GM21717 (cell line): ENCODE measurements around the gene COMMD7.
"Not testable (repeated sequence)": the region's sequence is repeated elsewhere in the genome, so short reads cannot be mapped to it uniquely, and the experiment has no call there.

Source experiments
- ATAC-seq: cut with Tn5 transposase; IDR thresholded peaks from one replicate; pipeline ENCODE4 v1.9.1; 2021; ENCODE audit warnings: mild to moderate bottlenecking, moderate library complexity; ENCODE audit not compliant: unreplicated experiment

The COMMD7 gene

DNA sequence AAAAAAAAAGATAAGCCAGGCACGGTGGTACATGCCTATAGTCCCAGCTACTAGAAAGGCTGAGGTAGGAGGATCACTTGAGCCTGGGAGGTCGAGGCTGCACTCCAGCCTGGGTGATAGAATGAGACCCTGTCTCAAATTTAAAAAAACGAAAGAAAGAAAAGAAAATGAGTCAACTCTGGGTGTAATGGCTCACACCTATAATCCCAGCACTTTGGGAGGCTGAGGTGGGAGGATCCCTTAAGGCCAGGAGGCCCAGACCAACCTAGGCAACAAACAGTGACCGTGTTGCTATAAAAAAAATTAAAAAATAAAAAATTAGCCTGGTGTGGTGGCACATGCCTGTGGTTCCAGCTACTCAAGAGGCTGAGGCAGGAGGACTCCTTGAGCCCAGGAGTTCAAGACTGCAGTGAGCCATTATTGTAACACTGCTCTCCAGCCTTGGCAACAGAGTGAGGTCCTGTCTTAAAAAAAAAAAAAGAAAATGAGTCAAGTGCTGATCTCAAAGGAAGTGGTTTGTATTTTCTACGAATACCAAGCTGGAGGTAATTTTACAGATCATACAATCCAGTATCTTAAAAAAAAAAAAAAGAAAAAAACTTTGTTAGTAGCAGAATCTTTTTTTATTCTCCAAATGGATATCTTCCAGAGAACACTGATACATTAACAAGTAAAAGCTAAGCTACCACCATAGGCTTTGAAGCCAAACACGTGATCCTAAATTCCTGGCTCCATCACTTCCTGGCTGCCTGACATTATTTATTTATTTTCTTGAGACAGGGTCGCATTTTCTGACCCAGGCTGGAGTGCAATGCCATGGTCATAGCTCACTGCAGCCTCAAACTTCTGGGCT lies 5.7 kb downstream of the COMMD7 start:
- ATAC-seq, result no peak

GRCh38 chr20:32731882-32732266 lies 11.4 kb downstream of the COMMD7 start:
- no peak for ATAC-seq

- not testable (repeated sequence) for ATAC-seq
Measured at GRCh38 chr20:32729334-32729733, 13.9 kb downstream of the COMMD7 start.

- not testable (repeated sequence) for ATAC-seq
Measured at GRCh38 chr20:32728435-32728834, 14.8 kb downstream of the COMMD7 start.

DNA sequence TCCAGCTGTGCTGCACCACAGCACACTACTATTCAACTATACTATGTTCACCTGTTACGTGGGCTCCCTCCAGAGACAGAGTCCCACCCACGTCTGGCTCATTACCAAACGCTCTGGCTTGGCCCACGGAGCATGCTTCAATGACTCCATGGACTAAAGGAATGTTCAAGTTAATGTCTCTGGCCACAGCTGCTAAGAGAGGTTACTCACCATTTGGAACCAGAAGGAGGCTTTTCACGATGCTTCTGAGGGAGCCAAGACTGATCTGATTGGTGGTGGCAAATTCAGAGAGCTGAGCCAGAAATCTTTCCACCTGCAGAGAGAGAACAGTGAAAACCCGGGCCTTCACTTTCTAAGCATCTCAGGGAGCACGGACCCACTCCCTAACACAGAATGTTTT lies 15.6 kb downstream of the COMMD7 start:
- ATAC-seq, result no peak

GRCh38 chr20:32718749-32719348 lies 24.4 kb downstream of the COMMD7 start:
- ATAC-seq, result no peak

DNA sequence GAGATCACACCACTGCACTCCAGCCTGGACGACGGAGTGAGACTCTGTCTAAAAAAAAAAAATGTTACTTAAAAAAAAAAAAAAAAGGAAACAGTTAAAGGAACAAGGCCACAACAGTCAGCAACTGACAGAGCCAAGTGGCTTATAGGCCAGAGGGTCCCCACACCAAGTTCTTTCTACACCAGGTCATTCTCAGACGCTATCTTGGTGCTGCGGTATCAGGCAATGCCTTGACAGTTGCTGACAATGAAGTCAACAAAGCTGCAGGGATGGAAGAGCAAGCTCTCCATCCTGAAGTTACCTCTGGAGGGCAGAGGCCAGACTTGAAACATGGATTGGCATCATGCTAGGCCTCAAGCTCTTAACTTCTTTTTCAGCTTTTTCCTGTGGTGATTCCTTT lies 31.9 kb downstream of the COMMD7 start:
- no peak for ATAC-seq

- no peak for ATAC-seq
Measured at GRCh38 chr20:32709632-32710121, 33.6 kb downstream of the COMMD7 start.

- not testable (repeated sequence) for ATAC-seq
Measured at GRCh38 chr20:32709029-32709631, 34.1 kb downstream of the COMMD7 start.

DNA sequence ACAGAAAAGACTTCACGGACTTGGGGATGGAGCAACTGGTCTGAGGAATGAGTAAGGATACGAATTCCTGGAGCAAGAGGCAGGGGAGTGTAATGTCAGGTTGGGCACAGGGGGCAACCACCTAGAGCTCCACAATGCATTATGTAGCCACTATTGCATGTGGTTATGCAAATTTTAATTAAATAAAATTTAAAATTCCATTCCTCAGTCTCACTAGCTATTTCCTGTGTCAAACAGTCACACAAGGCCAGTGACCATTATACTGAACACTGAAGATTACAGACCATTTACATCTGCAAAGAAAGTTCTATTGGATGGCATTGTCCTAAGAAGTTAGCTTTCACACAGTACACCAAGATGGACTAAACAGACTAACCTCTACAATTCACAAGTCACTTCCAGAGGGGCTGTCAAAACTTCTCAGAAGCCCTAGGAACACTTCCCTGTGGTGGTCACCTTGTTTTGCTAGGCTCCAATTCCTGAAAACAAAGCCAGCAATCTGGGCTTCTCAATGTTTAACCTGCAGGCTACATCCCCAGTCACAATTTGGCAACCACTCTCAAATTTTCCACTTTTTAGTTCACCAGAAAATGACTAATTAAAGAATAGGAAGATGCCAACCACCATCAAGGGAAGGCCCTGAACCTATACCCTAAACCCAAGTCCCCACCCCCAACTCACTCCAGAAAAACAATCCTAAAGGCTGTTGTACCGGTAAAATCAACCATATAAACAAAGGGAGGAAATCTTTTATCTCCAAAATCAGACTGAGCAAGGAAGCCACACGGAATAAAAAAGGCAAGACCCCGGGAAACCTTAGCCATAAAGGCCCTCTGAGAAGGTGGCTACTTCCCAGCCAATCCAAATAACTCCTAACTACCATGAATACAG lies 35.3 kb downstream of the COMMD7 start:
- ATAC-seq, result no peak

DNA sequence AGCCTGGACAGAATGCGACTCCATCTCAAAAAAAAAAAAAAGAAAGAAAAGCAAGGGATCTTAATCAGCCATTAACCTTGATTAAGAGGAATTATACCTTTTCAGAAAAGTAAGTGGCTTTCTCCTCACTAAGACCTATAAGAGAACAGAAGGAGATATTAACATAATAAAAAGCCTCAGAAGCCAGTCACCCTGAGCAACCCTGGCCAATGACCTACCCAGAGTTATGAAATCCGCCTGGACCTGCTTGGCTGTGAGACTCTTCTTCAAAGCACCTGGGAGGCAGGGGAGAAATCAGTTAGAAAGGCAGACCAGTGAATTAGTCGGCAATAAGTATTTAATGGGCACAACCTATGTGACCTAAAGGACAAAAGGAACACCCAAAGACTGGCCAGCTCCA lies 36.8 kb downstream of the COMMD7 start:
- no peak for ATAC-seq

- ATAC-seq, result no peak
Measured at GRCh38 chr20:32702706-32703425, 40.4 kb downstream of the COMMD7 start.

DNA sequence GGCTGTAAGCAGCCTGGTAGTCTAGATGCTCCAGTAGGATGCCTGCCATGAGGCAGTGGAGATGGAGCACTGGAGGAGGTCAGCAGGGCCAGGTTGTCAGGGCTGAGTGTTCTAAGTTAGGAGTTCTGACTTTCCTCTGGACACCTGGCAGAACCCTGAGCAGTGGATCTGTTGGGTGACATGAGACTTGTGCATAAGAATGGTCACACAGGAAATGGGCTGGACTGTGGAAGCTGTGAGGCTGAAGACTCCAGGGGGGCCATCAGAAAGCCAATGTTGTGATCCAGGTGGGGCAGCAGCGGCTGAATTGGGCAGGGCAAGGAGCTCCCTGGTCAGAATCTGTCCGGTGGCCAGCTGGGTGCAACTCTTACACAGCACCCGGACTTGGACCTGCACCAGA lies 45.7 kb downstream of the COMMD7 start:
- ATAC-seq, result no peak

- ATAC-seq, result no peak
Measured at GRCh38 chr20:32695089-32695488, 48.2 kb downstream of the COMMD7 start.

- ATAC-seq, result not testable (repeated sequence)
Measured at GRCh38 chr20:32688966-32689365, 54.3 kb downstream of the COMMD7 start.

GRCh38 chr20:32687180-32687532 lies 56.1 kb downstream of the COMMD7 start:
- ATAC-seq, result no peak

DNA sequence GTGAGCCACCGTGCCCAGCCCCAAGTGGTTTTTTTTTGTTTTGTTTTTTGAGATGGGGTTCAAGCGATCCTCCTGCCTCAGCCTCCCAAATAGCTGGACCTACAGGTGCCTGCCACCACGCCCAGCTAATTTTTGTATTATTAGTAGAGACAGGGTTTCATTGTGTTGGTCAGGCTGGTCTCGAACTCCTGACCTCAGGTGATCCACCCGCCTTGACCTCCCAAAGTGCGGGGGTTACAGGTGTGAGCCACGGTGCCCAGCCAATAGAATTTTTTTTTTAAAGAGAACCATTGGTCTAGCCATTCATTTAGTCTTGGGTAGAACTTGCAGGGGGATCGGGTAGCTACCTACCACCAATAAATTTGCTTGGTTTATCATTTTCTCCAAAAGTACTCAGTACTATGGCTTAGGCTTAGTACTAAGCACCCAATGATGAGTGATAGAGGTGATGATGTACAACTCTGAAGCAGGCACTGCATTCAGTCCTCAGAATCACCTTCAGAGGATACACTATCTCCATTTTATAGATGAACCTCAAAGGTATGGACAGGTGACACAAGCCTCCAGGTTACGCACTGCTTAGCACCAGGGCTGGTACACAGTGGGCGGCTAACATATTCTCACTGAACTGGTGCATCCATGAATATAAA lies 56.6 kb downstream of the COMMD7 start:
- no peak for ATAC-seq

DNA sequence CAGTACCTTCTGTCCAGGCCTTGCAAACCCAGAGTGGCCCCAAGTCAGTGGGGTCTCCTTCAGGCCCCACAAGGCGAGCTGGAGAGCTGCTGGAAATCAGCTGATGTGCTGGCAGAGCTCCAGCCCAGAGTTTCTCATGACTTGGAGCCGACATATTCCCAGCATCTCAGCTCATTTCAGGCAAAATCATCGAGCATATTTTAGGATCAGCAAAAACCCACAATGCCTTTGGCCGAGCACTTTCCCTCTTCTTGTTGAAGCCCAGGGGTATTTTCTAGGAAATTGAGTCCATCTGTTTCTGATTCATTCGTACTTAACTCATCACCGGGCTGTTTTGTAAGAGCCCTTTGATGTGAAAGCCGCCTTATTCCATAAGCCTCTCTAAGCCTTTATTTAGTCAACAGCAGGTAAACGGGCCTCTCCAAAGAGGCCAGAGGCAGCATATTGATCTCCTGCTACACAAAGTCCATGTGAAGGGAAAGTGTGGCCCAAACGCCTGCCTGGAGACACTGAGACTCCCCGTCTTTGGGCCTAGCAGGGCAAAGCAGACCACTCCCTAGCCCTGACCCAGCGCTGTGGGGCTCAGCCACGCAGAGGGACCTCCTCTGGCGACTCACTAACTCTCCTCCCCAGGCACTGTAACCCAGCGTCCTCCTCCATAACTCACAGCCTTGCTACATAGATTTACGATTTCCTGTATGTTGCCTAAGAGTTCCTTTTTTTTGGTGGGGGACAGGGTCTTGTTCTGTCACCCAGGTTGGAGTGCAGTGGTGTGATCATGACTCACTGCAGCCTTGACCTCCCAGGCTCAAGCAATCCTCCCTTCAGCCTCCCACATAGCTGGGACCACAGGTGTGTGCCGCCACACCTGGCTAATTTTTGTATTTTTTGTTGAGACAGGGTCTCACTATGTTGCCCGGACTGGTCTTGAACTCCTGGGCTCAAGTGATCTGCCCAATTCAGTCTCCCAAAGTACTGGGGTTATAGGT lies 57.4 kb downstream of the COMMD7 start:
- no peak for ATAC-seq
